Tibial nerve (tissue), 4 donors: ENCODE measurements around the gene ZNF610. TPM values are rescaled to one million over a fixed set of nuclear protein-coding genes. Genes with fewer than 3 reads are reported as not detected.

Experiments
- DNase-seq, 2 donors: peaks; one replicate each; pipeline ENCODE4 v3.0.0-alpha.2; 2019; ENCODE audit warnings: low spot score in 2 of 2
- H3K27ac ChIP-seq, 4 donors: fragments of 200-600 bp; sonication (generic) in 3 of 4; one replicate each; pipeline ENCODE4 v1.5.1; 2017 to 2019; ENCODE audit warnings: mild to moderate bottlenecking in 1 of 4
- H3K27me3 ChIP-seq, 2 donors: fragments of 200-600 bp; sonication (generic) in 1 of 2; one replicate each; pipeline versions ENCODE4 v1.5.1 to v1.6.0; 2017 to 2019
- H3K36me3 ChIP-seq, 3 donors: fragments of 200-600 bp; sonication (generic); one replicate each; pipeline ENCODE4 v1.5.1; 2018 to 2019
- H3K4me1 ChIP-seq, 4 donors: fragments of 200-600 bp; sonication (generic) in 3 of 4; one replicate each; pipeline ENCODE4 v1.5.1; 2017 to 2019
- H3K4me3 ChIP-seq, 4 donors: fragments of 200-600 bp; sonication (generic) in 3 of 4; one replicate each; pipeline ENCODE4 v1.5.1; 2017 to 2019; ENCODE audit warnings: mild to moderate bottlenecking in 1 of 4, moderate library complexity in 1 of 4
- H3K9me3 ChIP-seq, 4 donors: fragments of 200-600 bp; sonication (generic) in 3 of 4; one replicate each; pipeline ENCODE4 v1.5.1; 2017 to 2019
- CTCF ChIP-seq, 5 experiments: fragments of 200-600 bp in 3 of 5; fragments of 450-650 bp in 2 of 5; sonication (generic) in 3 of 5; IDR thresholded peaks; one replicate each; pipeline ENCODE4 v1.5.1; 2016 to 2019; ENCODE audit warnings: antibody characterized with exemption in 5 of 5, mild to moderate bottlenecking in 3 of 5, moderate library complexity in 2 of 5
- EP300 ChIP-seq, 2 donors: sonication (generic); formaldehyde crosslinking; IDR thresholded peaks; one replicate each; pipeline ENCODE4 v1.6.1; 2017; ENCODE audit warnings: antibody characterized with exemption in 2 of 2, mild to moderate bottlenecking in 1 of 2
- POLR2A ChIP-seq, 2 donors: fragments of 450-650 bp; IDR thresholded peaks; one replicate each; pipeline ENCODE4 v1.6.1; 2017; ENCODE audit warnings: antibody characterized with exemption in 2 of 2, mild to moderate bottlenecking in 2 of 2, moderate library complexity in 2 of 2
- WGBS, 2 donors: methylation state at CpG; one replicate each; pipeline ENCODE4 v1.1.5; 2018; 5-methylcytosine and 5-hydroxymethylcytosine counted together
- total RNA-seq, 4 donors: library from RNA; depleted of rRNA; stranded (reverse); fragments of >200 nt; gene quantifications; one replicate each; pipeline ENCODE4 v1.1.0, GENCODE V29; 2016

ZNF610 gene
- total RNA-seq, 4 donors from 2014 or later, result 2.7 to 7.2 (median 3.3) TPM

GRCh38 chr19:52296773-52297600 is 39.1 kb upstream of the ZNF610 start, which contains the start of gene ZNF480:
Gene ZNF480 (plus strand): TSS chr19:52297169. CDS start chr19:52300413, 3,244 bp downstream.
- H3K9me3 ChIP-seq, result peaks cover 0 to 22% (median 0%) of the 10 kb centered on the region in 4 donors
- 1% methylated on average over 43 to 46 of the region's 75 CpGs for WGBS, 2 donors
- H3K36me3 ChIP-seq, result peaks cover 0 to 50% (median 13%) of the 10 kb centered on the region in 3 donors
- peak; percentile 75 to 81 for DNase-seq
- H3K4me1 ChIP-seq, result peaks cover 0 to 17% (median 8%) of the 10 kb centered on the region in 4 donors
- peak within 1 kb of the TSS; percentile 62 to 91 (median 75) for H3K4me3 ChIP-seq
- no peaks in the 10 kb centered on the region for H3K27me3 ChIP-seq
- TF ChIP-seq EP300 (IDR thresholded peaks at IDR 0.05) (peak in 1 of 2 donors; percentile 70), POLR2A (IDR thresholded peaks at IDR 0.05) (peak; percentile 26 to 48), CTCF (IDR thresholded peaks at IDR 0.05) (peak in 1 of 5 experiments; percentile 20)
- H3K27ac ChIP-seq, result peak within 1 kb of the TSS; percentile 74 to 95 (median 90)

- Histone ChIP-seq H3K27me3 (no peaks in the 10 kb centered on the region), H3K4me1 (peaks cover 0 to 17% (median 8%) of the 10 kb centered on the region in 4 donors), H3K36me3 (peaks cover 0 to 53% (median 21%) of the 10 kb centered on the region in 3 donors), H3K9me3 (peaks cover 0 to 23% (median 0%) of the 10 kb centered on the region in 4 donors), H3K27ac (peak overlapping the region; percentile 74 to 95 (median 90)), H3K4me3 (peak overlapping the region; percentile 62 to 91 (median 75))
- WGBS, 2 donors, result 8 to 9% methylated on average over 18 of the region's 18 CpGs
- no peak for DNase-seq
- no peak for TF ChIP-seq EP300 (IDR thresholded peaks at IDR 0.05)
- TF ChIP-seq CTCF (IDR thresholded peaks at IDR 0.05), result no peak
- no peak for TF ChIP-seq POLR2A (IDR thresholded peaks at IDR 0.05)
Measured at GRCh38 chr19:52297601-52298364, 38.3 kb upstream of the ZNF610 start.

GRCh38 chr19:52307275-52307674 is 28.8 kb upstream of the ZNF610 start:
- H3K36me3 ChIP-seq, result peaks cover 0 to 98% (median 32%) of the 10 kb centered on the region in 3 donors
- H3K27ac ChIP-seq, result no peak overlapping the region
- TF ChIP-seq EP300 (IDR thresholded peaks at IDR 0.05) (no peak), POLR2A (IDR thresholded peaks at IDR 0.05) (no peak)
- H3K4me1 ChIP-seq, result no peaks in the 10 kb centered on the region
- 94 to 99% methylated on average over 10 of the region's 10 CpGs for WGBS, 2 donors
- no peaks in the 10 kb centered on the region for H3K27me3 ChIP-seq
- no peak for DNase-seq
- H3K4me3 ChIP-seq, result no peak overlapping the region
- peaks cover 3 to 95% (median 38%) of the 10 kb centered on the region in 4 donors for H3K9me3 ChIP-seq

- Histone ChIP-seq H3K27me3 (no peaks in the 10 kb centered on the region), H3K9me3 (peaks cover 6 to 100% (median 70%) of the 10 kb centered on the region in 4 donors), H3K27ac (no peak overlapping the region), H3K4me3 (no peak overlapping the region), H3K4me1 (no peaks in the 10 kb centered on the region), H3K36me3 (peaks cover 5 to 77% (median 50%) of the 10 kb centered on the region in 3 donors)
- no peak for DNase-seq
- TF ChIP-seq EP300 (IDR thresholded peaks at IDR 0.05), result no peak
- no peak for TF ChIP-seq POLR2A (IDR thresholded peaks at IDR 0.05)
- no peak for TF ChIP-seq CTCF (IDR thresholded peaks at IDR 0.05)
- 97 to 98% methylated on average over 6 of the region's 6 CpGs for WGBS, 2 donors
Measured at GRCh38 chr19:52322429-52322828, 13.6 kb upstream of the ZNF610 start.

GRCh38 chr19:52331757-52332156 is 4.3 kb upstream of the ZNF610 start:
- TF ChIP-seq CTCF (IDR thresholded peaks at IDR 0.05), result no peak
- TF ChIP-seq EP300 (IDR thresholded peaks at IDR 0.05), result no peak
- Histone ChIP-seq H3K4me1 (peaks cover 0 to 2% (median 1%) of the 10 kb centered on the region in 4 donors), H3K36me3 (peaks cover 0 to 12% (median 0%) of the 10 kb centered on the region in 3 donors), H3K9me3 (peaks cover 0 to 79% (median 24%) of the 10 kb centered on the region in 4 donors), H3K27ac (no peak overlapping the region), H3K4me3 (no peak overlapping the region), H3K27me3 (no peaks in the 10 kb centered on the region)
- DNase-seq, result no peak
- WGBS, 2 donors, result 83 to 84% methylated on average over 10 of the region's 10 CpGs
